GM10847 (cell line): ENCODE data around the gene NEGR1.

Experiments
- POLR2A ChIP-seq: IDR thresholded peaks from 2 replicates; pipeline ENCODE4 v1.6.1; 2011; ENCODE audit not compliant: insufficient read length; ENCODE audit errors: extremely low read depth

NEGR1 gene

DNA sequence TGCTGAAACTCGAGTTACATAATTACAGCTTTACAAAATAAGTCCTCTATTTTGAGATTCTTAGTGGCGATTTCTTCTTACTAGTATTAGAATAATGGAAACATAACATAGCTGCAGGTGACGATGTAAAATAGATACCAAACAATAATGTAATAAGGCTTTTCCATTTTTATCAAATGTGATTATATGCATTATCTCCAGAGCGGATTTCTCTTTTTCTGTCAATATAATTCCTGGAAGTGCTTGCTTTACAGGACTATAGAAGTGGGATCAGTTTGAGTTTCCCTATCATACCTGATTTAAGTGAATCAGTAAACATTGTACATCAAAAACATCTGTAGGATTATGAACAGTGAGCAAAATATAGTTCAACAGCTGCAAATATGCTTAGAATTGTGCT is 442.5 kb downstream of the NEGR1 start:
- TF ChIP-seq POLR2A = no peak

DNA sequence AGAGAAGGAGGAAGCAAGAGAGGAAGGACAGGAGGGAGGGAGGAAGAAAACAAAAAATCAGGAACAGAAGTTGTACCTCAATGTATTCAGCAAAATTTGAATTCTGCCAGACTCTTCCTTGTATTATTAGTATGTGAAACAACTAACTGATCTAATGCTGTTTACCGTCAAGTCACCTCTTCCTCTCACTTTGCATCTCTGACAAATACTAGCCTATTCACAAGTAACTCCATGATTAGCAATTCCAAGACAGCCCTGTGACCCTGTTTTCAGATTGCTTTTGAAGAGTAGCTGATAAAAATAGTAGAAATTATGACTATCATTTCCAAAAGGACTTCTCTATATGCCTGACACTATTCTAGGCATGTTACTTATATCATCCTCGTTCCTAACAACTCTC is 445.4 kb downstream of the NEGR1 start:
- no peak for TF ChIP-seq POLR2A

DNA sequence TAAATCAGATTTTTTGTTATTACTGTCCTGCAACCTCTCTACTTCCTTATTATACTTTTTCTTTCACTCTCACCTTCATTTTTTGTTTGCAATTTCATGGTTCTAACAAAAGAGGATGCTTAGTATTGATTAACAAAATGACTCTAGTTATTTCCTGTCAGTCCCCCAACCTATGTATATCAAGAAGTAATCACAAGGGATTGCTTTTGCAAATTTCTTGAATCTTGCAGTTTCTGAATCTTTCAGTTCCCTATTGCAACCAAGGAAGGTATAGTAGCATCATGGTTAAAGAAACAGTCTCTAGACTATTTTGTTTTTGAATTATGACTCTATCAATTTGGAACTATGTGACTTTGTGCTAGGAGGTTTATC is 446.9 kb downstream of the NEGR1 start:
- TF ChIP-seq POLR2A = no peak

- TF ChIP-seq POLR2A = no peak
These were observed 447.5 kb downstream of the NEGR1 start for GRCh38 chr1:71834601-71835441.

DNA sequence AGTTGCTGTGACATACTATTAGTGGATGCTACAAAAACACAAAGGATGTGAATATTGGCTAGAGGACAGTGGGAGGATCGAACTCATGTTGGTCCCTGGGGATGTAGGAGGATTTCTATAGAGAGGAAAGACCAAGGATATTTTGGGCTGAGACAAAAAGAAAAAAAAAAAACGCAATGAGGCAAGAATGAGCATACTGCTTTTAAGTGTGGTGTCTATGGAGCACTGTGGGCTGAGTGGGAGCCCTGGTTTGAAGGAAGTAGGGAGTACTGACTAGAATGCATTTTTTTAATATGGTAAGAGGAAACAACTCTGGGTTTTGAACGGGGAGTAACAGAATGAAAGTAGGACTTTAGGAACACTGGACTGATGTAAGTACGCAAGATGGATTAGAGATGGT is 450.7 kb downstream of the NEGR1 start:
- no peak for TF ChIP-seq POLR2A

DNA sequence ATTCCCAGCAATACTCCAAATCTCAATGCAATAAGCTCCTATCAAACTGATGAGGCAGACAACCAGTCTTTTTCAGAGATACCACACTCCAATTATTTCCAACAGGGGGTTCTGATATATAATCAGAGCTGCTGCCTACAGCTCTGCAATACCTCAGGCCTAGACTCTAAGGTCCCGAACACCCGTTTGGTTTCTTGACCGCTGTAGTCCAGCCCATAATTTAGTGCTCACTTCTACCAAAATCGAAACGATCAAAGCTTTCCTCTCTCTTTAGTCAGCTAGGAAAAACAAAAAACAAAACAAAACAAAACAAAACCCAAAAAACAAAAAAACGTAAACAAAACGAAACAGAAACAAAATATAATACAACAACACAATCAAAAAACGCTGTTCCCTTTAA is 453.0 kb downstream of the NEGR1 start:
- TF ChIP-seq POLR2A = no peak

DNA sequence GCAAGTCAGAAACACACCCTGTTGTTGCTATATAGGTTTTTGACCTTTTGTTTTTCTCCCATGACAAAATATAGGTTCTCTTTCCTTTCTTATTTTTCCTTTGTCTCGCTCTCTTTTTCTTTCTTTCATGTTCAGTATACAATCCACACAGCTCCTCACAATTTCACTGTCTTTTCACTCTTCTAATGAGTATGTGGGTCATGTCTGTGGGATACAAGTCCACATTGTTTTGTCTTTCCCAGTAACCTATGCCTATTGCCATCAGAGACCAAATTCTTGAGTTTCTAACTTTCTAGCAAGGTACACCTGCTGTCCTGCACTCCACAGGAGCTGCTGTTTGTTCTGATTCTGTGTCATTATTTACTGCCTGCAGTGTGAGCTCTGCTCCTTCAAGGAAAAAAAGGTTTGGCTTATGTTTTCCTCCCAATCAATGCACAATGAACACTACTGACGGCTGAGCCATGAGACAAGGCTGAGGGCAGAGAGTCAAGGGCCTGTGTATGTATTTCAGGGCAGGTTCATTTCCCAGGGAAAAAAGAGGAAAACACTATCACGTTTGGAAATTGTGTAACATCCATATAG is 453.8 kb downstream of the NEGR1 start:
- no peak for TF ChIP-seq POLR2A

- TF ChIP-seq POLR2A = no peak
These were observed 458.5 kb downstream of the NEGR1 start for GRCh38 chr1:71823708-71824305.

DNA sequence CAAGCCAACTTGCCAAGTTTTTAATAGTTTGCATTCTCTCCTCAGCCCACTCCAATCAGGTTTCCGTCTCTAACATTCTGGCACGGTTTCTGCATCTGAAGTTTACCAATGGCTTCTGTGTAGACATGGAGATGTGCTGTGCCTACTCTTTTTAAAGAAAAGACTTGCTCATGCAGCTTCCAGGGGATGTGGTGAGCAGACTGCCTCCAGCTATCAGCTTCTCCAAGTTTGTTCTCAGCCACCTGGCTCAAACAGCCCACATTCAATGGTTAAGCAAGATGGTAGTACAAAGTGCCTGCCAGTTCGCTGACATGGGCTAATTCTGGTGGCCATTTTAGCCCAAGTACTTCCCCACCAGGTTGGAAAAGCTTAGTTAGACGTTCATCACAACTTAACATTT is 465.3 kb downstream of the NEGR1 start:
- no peak for TF ChIP-seq POLR2A

- TF ChIP-seq POLR2A = no peak
These were observed 473.3 kb downstream of the NEGR1 start for GRCh38 chr1:71809085-71809484.

DNA sequence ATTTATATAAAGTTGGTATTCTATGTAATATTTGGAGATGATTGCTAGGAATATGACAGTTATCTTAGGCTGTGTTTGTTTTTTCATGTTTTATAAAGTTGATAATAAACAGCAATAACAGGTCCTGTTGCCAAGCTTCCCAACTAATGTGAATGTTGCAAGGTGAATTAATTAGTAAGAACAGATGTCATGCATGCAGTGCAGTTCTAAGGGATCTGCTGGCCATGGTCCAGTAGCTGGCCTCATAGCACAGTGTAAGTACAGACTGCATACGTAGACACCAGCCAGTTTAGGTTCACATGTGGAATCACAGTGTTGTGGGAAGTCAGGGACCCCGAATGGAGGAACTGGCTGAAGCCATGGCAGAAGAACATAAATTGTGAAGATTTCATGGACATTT is 478.2 kb downstream of the NEGR1 start:
- no peak for TF ChIP-seq POLR2A

DNA sequence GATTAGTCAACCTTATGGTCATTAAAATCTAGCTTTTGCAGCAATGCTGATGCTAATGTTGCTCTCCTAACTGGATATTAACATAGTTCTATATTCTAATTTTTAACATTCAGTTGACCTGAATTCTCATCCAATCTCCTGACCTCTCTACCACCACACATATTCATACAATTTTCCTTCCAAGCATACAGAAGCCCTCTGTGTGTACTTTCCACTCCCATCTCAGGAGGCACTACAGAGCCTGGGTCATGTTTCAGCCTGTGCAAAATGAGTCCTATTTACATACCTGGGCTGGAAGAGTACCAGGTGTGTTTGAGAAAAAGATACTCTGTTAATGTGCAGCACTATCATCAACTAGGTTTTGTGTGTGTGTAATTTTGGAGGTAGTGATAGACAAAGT is 486.3 kb downstream of the NEGR1 start:
- no peak for TF ChIP-seq POLR2A

DNA sequence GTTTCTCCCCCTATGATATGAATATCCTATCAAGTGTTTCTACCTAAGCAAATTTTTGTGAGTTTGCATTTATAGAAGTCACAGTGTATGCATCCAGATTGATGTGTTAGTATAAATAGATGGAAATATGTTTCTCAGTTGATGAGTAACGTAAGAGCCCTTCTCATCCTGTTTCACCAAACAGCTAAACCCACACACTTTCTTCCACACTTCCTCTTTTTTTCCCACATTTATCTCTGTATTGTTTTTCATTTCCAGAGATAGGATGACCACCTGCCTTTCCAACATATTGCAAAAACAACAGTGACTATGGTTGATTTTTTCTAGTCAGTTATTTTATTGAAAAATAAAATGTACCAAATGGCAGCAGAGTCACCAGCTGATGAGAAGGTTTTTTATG is 490.1 kb downstream of the NEGR1 start:
- TF ChIP-seq POLR2A = no peak

- TF ChIP-seq POLR2A = no peak
These were observed 494.2 kb downstream of the NEGR1 start for GRCh38 chr1:71788113-71788512.

DNA sequence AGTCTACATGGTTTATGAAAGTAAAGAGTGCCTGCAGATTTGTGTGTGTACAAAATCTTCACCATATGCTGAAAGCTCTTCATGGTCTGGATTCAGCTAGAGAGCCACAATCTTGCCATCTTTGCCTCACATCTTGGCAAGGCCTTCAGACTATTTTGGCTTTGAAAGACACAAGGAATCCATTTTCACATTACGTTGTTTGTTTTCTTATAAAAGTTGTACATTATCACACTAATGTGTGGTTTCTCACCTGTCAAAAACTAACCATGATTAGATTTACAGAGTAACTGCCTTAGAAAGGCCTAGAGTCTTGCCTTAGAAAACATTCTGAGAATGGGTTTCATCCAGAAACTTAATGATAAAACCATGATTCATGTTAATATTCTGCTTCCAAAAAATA is 494.6 kb downstream of the NEGR1 start:
- no peak for TF ChIP-seq POLR2A

GRCh38 chr1:71786218-71786617 is 496.1 kb downstream of the NEGR1 start:
- TF ChIP-seq POLR2A = no peak
